ENCODE results near the gene CMTM6.

Gene CMTM6

DNA sequence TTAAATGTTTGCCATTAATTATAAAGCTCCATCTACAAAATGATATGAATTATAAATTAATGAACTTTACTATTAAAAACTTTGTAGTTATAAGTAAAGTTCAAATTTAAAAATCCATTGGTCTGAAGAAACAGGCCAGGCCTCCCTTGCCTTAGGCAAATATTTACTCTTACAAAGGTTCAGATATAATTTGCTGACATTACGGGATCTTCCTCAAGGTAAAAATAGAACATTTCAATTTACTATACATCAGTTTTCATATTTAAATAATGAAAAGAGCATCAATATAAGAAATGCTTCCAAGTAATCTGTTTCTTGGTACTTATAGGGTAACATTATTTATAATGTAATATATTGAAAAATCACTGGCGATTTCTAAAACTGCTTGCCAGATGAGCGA, 3.7 kb downstream of the CMTM6 start:
- no peak overlapping the region for H3K4me2 ChIP-seq (ENCODE audit: low read length)
- H4K5ac ChIP-seq (ENCODE audit: low read length) = no peak overlapping the region
- H3K4ac ChIP-seq (ENCODE audit: low read depth, low read length) = no peak overlapping the region
- peaks cover 15% of the 10 kb centered on the region for H3K79me2 ChIP-seq (ENCODE audit: control insufficient read depth, insufficient read depth, low read length)
- H2BK120ac ChIP-seq (ENCODE audit: low read depth, low read length) = no peak overlapping the region
- WGBS (ENCODE audit: extremely low coverage, insufficient coverage, low lambda C conversion rate) = no CpG with 5 or more reads among the region's 3 CpGs
- H3K23ac ChIP-seq (ENCODE audit: low read length) = no peak overlapping the region
- H2BK15ac ChIP-seq (replicated peaks; ENCODE audit: low read depth) = no peak overlapping the region
- DNase-seq = no peak
- H3K18ac ChIP-seq (ENCODE audit: low read length) = no peak overlapping the region
- H2AK5ac ChIP-seq (ENCODE audit: low read length) = no peak overlapping the region
- H3K36me3 ChIP-seq (ENCODE audit: control insufficient read depth, insufficient read depth, low read length) = no peaks in the 10 kb centered on the region
- H3K27ac ChIP-seq (ENCODE audit: low read depth, low read length) = no peak overlapping the region
- no peak overlapping the region for H3K9ac ChIP-seq (ENCODE audit: low read length)
- peaks cover 2% of the 10 kb centered on the region for H3K4me1 ChIP-seq (ENCODE audit: control insufficient read depth, low read depth, low read length)
- H3K79me1 ChIP-seq (ENCODE audit: low read length) = peaks cover 4% of the 10 kb centered on the region
- no peak overlapping the region for H3K4me3 ChIP-seq (ENCODE audit: low read length)
- H4K8ac ChIP-seq (ENCODE audit: low read depth, low read length) = no peak overlapping the region
- no peaks in the 10 kb centered on the region for H3K27me3 ChIP-seq (ENCODE audit: insufficient read depth, low read length, poor library complexity)
- no peak overlapping the region for H2BK5ac ChIP-seq (ENCODE audit: low read length)
- H3K56ac ChIP-seq (ENCODE audit: low read length) = no peak overlapping the region

DNA sequence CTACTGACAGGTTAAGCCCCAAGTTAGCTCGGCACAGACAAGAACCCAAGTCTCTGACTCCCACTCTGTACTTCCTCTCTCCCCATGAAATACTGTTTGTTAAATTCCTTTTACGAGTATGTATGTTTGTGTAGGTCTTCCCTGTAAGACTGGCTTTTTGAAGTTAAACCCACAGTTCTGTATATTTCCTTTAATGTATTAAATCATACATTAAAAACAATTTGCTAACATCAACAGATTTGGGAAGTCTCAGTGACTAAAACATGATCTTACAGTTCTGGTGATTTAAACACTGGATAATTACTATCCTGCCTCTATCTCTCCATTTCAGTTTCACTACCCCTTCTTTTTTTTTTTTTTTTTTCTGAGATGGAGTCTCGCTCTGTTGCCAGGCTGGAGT, 4.4 kb downstream of the CMTM6 start:
- Histone ChIP-seq H3K27ac (ENCODE audit: low read depth, low read length) (no peak overlapping the region), H2BK5ac (ENCODE audit: low read length) (no peak overlapping the region), H2BK15ac (replicated peaks; ENCODE audit: low read depth) (no peak overlapping the region), H3K27me3 (ENCODE audit: insufficient read depth, low read length, poor library complexity) (no peaks in the 10 kb centered on the region), H2AK5ac (ENCODE audit: low read length) (no peak overlapping the region), H3K79me2 (ENCODE audit: control insufficient read depth, insufficient read depth, low read length) (peaks cover 18% of the 10 kb centered on the region), H3K4me1 (ENCODE audit: control insufficient read depth, low read depth, low read length) (peaks cover 9% of the 10 kb centered on the region), H2BK120ac (ENCODE audit: low read depth, low read length) (no peak overlapping the region), H3K18ac (ENCODE audit: low read length) (no peak overlapping the region), H3K79me1 (ENCODE audit: low read length) (peaks cover 10% of the 10 kb centered on the region), H3K36me3 (ENCODE audit: control insufficient read depth, insufficient read depth, low read length) (no peaks in the 10 kb centered on the region), H3K4ac (ENCODE audit: low read depth, low read length) (no peak overlapping the region), H3K9ac (ENCODE audit: low read length) (no peak overlapping the region), H3K23ac (ENCODE audit: low read length) (no peak overlapping the region), H3K4me2 (ENCODE audit: low read length) (no peak overlapping the region), H3K4me3 (ENCODE audit: low read length) (no peak overlapping the region), H3K56ac (ENCODE audit: low read length) (no peak overlapping the region), H4K8ac (ENCODE audit: low read depth, low read length) (no peak overlapping the region), H4K5ac (ENCODE audit: low read length) (no peak overlapping the region)
- no peak for DNase-seq
- no CpG with 5 or more reads among the region's 3 CpGs for WGBS (ENCODE audit: extremely low coverage, insufficient coverage, low lambda C conversion rate)

DNA sequence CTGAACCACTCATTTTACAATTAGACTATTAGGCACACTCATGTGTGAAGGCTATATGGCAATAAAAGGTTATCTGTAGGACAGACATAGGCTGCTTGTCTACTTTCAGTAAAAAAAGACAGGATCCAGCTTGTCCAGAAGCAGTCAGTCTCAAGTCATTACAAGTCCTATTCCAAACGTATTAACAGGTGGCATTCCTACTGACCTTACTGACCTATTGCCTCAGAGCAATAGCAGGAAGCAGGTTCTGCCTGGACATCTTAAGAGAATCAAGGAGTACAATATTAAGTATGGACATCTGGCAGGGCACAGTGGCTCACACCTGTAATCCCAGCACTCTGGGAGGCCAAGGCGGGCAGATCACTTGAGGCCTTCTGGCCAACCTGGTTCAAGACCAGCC, 7.0 kb downstream of the CMTM6 start:
- Histone ChIP-seq H3K27ac (ENCODE audit: low read depth, low read length) (no peak overlapping the region), H3K4me1 (ENCODE audit: control insufficient read depth, low read depth, low read length) (peaks cover 9% of the 10 kb centered on the region), H3K4ac (ENCODE audit: low read depth, low read length) (no peak overlapping the region), H3K4me2 (ENCODE audit: low read length) (no peak overlapping the region), H3K4me3 (ENCODE audit: low read length) (no peak overlapping the region), H4K5ac (ENCODE audit: low read length) (no peak overlapping the region), H2BK5ac (ENCODE audit: low read length) (no peak overlapping the region), H2AK5ac (ENCODE audit: low read length) (no peak overlapping the region), H2BK15ac (replicated peaks; ENCODE audit: low read depth) (no peak overlapping the region), H3K79me2 (ENCODE audit: control insufficient read depth, insufficient read depth, low read length) (peaks cover 12% of the 10 kb centered on the region), H2BK120ac (ENCODE audit: low read depth, low read length) (no peak overlapping the region), H3K79me1 (ENCODE audit: low read length) (peaks cover 11% of the 10 kb centered on the region), H3K18ac (ENCODE audit: low read length) (no peak overlapping the region), H3K27me3 (ENCODE audit: insufficient read depth, low read length, poor library complexity) (no peaks in the 10 kb centered on the region), H3K36me3 (ENCODE audit: control insufficient read depth, insufficient read depth, low read length) (no peaks in the 10 kb centered on the region), H3K9ac (ENCODE audit: low read length) (no peak overlapping the region), H4K8ac (ENCODE audit: low read depth, low read length) (no peak overlapping the region), H3K56ac (ENCODE audit: low read length) (no peak overlapping the region), H3K23ac (ENCODE audit: low read length) (no peak overlapping the region)
- no peak for DNase-seq
- no CpG with 5 or more reads among the region's 2 CpGs for WGBS (ENCODE audit: extremely low coverage, insufficient coverage, low lambda C conversion rate)

DNA sequence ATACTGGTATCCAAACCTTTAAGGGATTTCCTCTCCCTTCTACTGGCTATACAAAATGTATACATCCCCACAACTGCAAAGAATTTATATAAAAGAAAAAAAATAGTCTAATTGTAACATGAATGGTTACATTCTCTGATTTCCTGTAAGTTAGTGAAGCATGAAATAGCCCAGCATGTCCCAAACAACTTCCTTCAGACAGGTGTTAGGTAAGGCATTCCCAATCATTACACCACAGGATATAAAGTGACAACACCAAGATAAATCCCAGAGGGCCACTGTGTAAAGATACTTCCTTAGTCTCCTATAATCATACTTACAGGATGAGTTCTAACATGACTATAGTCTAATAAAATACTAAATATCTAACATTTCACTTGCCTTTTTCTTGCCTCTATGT, 7.6 kb downstream of the CMTM6 start:
- no peak overlapping the region for H2BK5ac ChIP-seq (ENCODE audit: low read length)
- H3K56ac ChIP-seq (ENCODE audit: low read length) = no peak overlapping the region
- H3K9ac ChIP-seq (ENCODE audit: low read length) = no peak overlapping the region
- H4K5ac ChIP-seq (ENCODE audit: low read length) = no peak overlapping the region
- H2BK15ac ChIP-seq (replicated peaks; ENCODE audit: low read depth) = no peak overlapping the region
- H3K18ac ChIP-seq (ENCODE audit: low read length) = no peak overlapping the region
- peaks cover 12% of the 10 kb centered on the region for H3K79me2 ChIP-seq (ENCODE audit: control insufficient read depth, insufficient read depth, low read length)
- peaks cover 9% of the 10 kb centered on the region for H3K4me1 ChIP-seq (ENCODE audit: control insufficient read depth, low read depth, low read length)
- no peak overlapping the region for H3K4me3 ChIP-seq (ENCODE audit: low read length)
- H4K8ac ChIP-seq (ENCODE audit: low read depth, low read length) = no peak overlapping the region
- H3K23ac ChIP-seq (ENCODE audit: low read length) = no peak overlapping the region
- no peaks in the 10 kb centered on the region for H3K36me3 ChIP-seq (ENCODE audit: control insufficient read depth, insufficient read depth, low read length)
- H2BK120ac ChIP-seq (ENCODE audit: low read depth, low read length) = no peak overlapping the region
- no peak overlapping the region for H2AK5ac ChIP-seq (ENCODE audit: low read length)
- no peak overlapping the region for H3K4ac ChIP-seq (ENCODE audit: low read depth, low read length)
- no peak overlapping the region for H3K27ac ChIP-seq (ENCODE audit: low read depth, low read length)
- H3K4me2 ChIP-seq (ENCODE audit: low read length) = no peak overlapping the region
- no peaks in the 10 kb centered on the region for H3K27me3 ChIP-seq (ENCODE audit: insufficient read depth, low read length, poor library complexity)
- H3K79me1 ChIP-seq (ENCODE audit: low read length) = peaks cover 11% of the 10 kb centered on the region
- peak; percentile 37 for DNase-seq

DNA sequence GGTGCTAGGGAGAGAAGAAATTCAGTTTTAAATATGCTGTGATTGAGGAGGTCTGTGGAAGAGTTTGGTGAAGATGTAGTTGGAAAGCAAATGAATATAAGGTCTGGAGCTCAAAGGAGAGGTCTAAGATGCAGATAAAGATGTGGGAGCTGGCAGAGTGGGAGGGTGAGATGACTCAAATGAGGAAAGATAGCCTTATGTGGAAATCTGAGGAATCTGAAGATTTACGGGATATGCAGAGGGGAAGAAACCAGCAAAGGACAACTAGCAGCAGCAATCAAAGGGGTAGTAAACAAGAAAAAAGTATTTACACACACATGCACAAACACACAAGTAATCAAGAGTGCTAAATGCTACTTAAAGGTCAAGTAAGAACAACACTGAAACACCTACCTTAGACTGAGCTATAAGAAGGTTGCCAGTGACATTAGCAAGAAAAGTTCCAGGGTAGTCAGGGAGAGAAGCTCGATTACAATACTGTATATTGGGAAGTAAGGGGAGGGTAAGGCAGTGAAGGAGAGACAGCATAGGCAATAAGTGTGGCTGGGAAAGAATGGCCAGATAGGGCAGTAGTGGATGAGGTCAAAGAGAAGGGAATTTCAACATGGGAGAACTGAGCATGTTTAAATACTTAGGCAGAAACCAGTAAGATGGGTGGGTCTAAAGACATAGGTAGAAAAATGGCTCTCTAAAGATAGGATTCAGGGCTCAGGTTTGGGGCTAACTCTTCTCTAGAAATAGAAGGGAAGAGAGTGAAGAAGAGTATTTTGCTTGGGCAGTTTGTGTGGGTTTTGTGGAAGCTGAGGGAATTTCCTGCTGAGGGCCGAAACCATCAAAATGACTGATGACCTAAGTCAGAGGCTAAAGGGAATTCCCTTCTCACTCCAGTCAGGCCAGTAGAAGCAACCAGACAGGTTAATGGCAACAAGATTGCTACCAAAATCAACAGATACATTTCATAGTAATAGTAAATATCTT, 8.9 kb downstream of the CMTM6 start:
- Histone ChIP-seq H3K4me3 (ENCODE audit: low read length) (no peak overlapping the region), H3K79me2 (ENCODE audit: control insufficient read depth, insufficient read depth, low read length) (peaks cover 10% of the 10 kb centered on the region), H3K18ac (ENCODE audit: low read length) (no peak overlapping the region), H3K36me3 (ENCODE audit: control insufficient read depth, insufficient read depth, low read length) (no peaks in the 10 kb centered on the region), H4K5ac (ENCODE audit: low read length) (no peak overlapping the region), H3K4me1 (ENCODE audit: control insufficient read depth, low read depth, low read length) (peaks cover 9% of the 10 kb centered on the region), H3K79me1 (ENCODE audit: low read length) (peaks cover 11% of the 10 kb centered on the region), H3K23ac (ENCODE audit: low read length) (no peak overlapping the region), H4K8ac (ENCODE audit: low read depth, low read length) (no peak overlapping the region), H2BK120ac (ENCODE audit: low read depth, low read length) (no peak overlapping the region), H3K27ac (ENCODE audit: low read depth, low read length) (no peak overlapping the region), H3K9ac (ENCODE audit: low read length) (no peak overlapping the region), H2BK5ac (ENCODE audit: low read length) (no peak overlapping the region), H2AK5ac (ENCODE audit: low read length) (no peak overlapping the region), H3K4ac (ENCODE audit: low read depth, low read length) (no peak overlapping the region), H2BK15ac (replicated peaks; ENCODE audit: low read depth) (no peak overlapping the region), H3K56ac (ENCODE audit: low read length) (no peak overlapping the region), H3K27me3 (ENCODE audit: insufficient read depth, low read length, poor library complexity) (no peaks in the 10 kb centered on the region), H3K4me2 (ENCODE audit: low read length) (no peak overlapping the region)
- DNase-seq = no peak
- no CpG with 5 or more reads among the region's 3 CpGs for WGBS (ENCODE audit: extremely low coverage, insufficient coverage, low lambda C conversion rate)
